Thyroid gland (tissue), 4 donors: ENCODE results near the gene CCDC85A. TPM values are rescaled to one million over a fixed set of nuclear protein-coding genes. Genes with fewer than 3 reads are reported as not detected.
A peak's percentile ranks its signal among the peaks of the same experiment; 100 is the strongest.

Experiments
- DNase-seq, 2 donors: peaks; one replicate each; pipeline ENCODE4 v3.0.0-alpha.2; 2019
- H3K27ac ChIP-seq, 3 donors: fragments of 200-600 bp; sonication (generic); 1 replicate in 2 of 3; 2 replicates in 1 of 3; pipeline ENCODE4 v1.5.1; 2016 to 2019; ENCODE audit warnings: mild to moderate bottlenecking in 1 of 3, moderate library complexity in 1 of 3
- H3K27me3 ChIP-seq: fragments of 200-600 bp; sonication (generic); one replicate; pipeline ENCODE4 v1.5.1; 2019
- H3K36me3 ChIP-seq, 2 donors: fragments of 200-600 bp; sonication (generic); one replicate each; pipeline ENCODE4 v1.5.1; 2016 to 2019
- H3K4me1 ChIP-seq, 2 donors: fragments of 200-600 bp; sonication (generic); one replicate each; pipeline ENCODE4 v1.5.1; 2017 to 2019
- H3K4me3 ChIP-seq, 3 donors: fragments of 200-600 bp; sonication (generic); replicated peaks in 1 of 3; 1 replicate in 2 of 3; 2 replicates in 1 of 3; pipeline ENCODE4 v1.5.1; 2016; ENCODE audit warnings: mild to moderate bottlenecking in 1 of 3
- H3K9me3 ChIP-seq: fragments of 200-600 bp; sonication (generic); one replicate; pipeline ENCODE4 v1.5.1; 2017
- POLR2A ChIP-seq, 2 donors: fragments of 450-650 bp; IDR thresholded peaks; one replicate each; pipeline ENCODE4 v1.6.1; 2017; ENCODE audit warnings: antibody characterized with exemption in 2 of 2, mild to moderate bottlenecking in 2 of 2, moderate library complexity in 1 of 2
- WGBS, 2 donors: methylation state at CpG; one replicate each; pipeline ENCODE4 v1.1.5; 2017; 5-methylcytosine and 5-hydroxymethylcytosine counted together
- intact Hi-C: fragments of 100-400 bp; cut with DNase I; formaldehyde crosslinking; loops from one replicate; pipeline ENCODE4 v1.15.1; 2023
- total RNA-seq, 4 donors: library from RNA; depleted of rRNA; stranded (reverse); fragments of >200 nt; gene quantifications; one replicate each; pipeline ENCODE4 v1.2.3, GENCODE V29; 2016
- TF ChIP-seq, protein P1 (sequence below), 6 experiments: fragments of 200-600 bp in 3 of 6; fragments of 450-650 bp in 3 of 6; sonication (generic) in 3 of 6; IDR thresholded peaks; one replicate each; pipeline ENCODE4 v1.5.1; 2016 to 2019; ENCODE audit warnings: antibody characterized with exemption in 6 of 6, mild to moderate bottlenecking in 2 of 6, inconsistent platforms in 1 of 6, moderate library complexity in 1 of 6

CCDC85A gene
- total RNA-seq, 4 donors from 2014 or later: 24.5 to 36.4 (median 27.6) TPM

DNA sequence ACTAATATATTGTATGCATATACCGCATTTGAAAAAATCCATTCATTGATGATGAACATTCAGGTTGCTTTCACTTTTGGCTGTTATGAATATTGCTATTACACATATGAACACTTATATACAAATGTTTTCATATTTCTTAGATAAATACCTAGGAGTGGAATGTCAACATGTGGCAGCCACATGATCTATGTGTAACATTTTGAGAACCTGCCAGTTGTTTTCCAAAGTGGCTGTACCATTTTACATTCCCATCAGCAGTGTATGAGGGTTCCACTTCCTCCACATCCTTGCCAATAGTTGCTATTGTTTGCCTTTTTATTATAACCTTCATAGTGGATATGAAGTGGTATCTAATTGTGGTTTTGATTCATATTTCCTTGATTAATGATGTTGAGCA lies 40.5 kb downstream of the CCDC85A start:
- DNase-seq: no peak
- Histone ChIP-seq H3K27ac (no peak overlapping the region), H3K27me3 (no peaks in the 10 kb centered on the region), H3K4me1 (no peaks in the 10 kb centered on the region), H3K36me3 (no peaks in the 10 kb centered on the region), H3K9me3 (no peaks in the 10 kb centered on the region), H3K4me3 (no peak overlapping the region)
- intact Hi-C loops: no loop called here
- 97 to 100% methylated on average over 1 of the region's 1 CpG for WGBS, 2 donors
- no peak for TF ChIP-seq POLR2A (IDR thresholded peaks at IDR 0.05)

DNA sequence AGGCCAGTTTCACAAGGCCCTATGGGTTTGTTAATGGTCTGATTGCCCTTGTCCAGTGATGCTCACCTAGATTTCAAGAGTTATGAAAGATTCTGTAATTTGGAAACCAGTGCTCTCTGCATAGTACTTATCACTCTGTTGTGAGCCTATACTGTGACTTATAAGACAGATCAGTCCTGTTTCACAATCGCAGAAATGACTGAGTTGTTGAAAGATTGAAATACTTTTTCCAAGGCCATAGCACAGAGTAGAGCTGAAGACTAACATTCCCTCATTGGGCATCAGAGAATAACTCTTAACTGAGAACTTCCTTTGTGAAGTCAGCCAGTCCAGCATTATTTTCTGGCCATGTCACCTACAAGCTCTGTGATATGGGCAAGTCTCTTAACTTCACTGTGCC lies 44.0 kb downstream of the CCDC85A start:
- 92 to 100% methylated on average over 1 of the region's 1 CpG for WGBS, 2 donors

DNA sequence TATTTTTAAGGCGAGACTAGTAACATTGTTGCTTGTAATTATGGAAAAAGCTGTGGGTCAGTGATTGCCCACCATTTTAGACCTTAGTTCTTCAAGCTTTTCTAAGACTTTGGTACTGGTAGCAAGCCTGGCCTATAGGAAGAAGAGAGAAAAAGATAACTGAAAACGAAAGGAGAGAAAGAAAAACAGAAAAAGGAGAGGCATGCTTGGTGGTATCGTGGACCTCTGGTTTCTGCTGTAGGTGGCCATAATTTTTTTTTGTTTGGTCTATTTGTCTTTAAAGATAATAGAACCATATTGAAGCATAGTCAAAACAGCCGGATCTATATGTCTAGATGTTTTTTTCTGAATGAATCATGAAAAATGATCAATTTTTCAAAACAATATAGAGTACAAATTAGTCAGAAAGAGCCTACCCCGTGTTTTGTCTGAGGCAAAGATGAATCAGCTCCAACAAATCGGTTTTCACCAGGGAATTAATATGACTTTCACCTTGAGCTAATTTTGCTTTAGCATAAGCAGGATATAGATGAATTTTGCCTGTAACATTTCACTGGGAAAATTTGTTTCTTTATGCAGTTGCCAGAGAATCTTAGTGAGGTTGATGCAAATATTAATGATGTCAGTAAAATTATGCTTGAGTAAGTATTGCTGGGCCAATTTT lies 45.7 kb downstream of the CCDC85A start:
- TF ChIP-seq POLR2A (IDR thresholded peaks at IDR 0.05): no peak
- TF ChIP-seq, protein P1, sequence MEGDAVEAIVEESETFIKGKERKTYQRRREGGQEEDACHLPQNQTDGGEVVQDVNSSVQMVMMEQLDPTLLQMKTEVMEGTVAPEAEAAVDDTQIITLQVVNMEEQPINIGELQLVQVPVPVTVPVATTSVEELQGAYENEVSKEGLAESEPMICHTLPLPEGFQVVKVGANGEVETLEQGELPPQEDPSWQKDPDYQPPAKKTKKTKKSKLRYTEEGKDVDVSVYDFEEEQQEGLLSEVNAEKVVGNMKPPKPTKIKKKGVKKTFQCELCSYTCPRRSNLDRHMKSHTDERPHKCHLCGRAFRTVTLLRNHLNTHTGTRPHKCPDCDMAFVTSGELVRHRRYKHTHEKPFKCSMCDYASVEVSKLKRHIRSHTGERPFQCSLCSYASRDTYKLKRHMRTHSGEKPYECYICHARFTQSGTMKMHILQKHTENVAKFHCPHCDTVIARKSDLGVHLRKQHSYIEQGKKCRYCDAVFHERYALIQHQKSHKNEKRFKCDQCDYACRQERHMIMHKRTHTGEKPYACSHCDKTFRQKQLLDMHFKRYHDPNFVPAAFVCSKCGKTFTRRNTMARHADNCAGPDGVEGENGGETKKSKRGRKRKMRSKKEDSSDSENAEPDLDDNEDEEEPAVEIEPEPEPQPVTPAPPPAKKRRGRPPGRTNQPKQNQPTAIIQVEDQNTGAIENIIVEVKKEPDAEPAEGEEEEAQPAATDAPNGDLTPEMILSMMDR (IDR thresholded peaks at IDR 0.05): no peak
- Histone ChIP-seq H3K36me3 (no peaks in the 10 kb centered on the region), H3K27ac (peak overlapping the region in 1 of 3 donors; percentile 76), H3K27me3 (no peaks in the 10 kb centered on the region), H3K4me1 (peaks cover 11 to 30% of the 10 kb centered on the region in 2 donors), H3K9me3 (no peaks in the 10 kb centered on the region), H3K4me3 (no peak overlapping the region)
- DNase-seq: no peak
- intact Hi-C loops: no loop called here
- 83 to 90% methylated on average over 6 of the region's 6 CpGs for WGBS, 2 donors

More for the DNA sequence above, 44.0 kb downstream of the CCDC85A start:
- TF ChIP-seq POLR2A (IDR thresholded peaks at IDR 0.05): no peak
- TF ChIP-seq, protein P1 (IDR thresholded peaks at IDR 0.05): no peak
- Histone ChIP-seq H3K4me1 (peaks cover 5 to 18% of the 10 kb centered on the region in 2 donors), H3K27ac (no peak overlapping the region), H3K36me3 (no peaks in the 10 kb centered on the region), H3K27me3 (no peaks in the 10 kb centered on the region), H3K9me3 (no peaks in the 10 kb centered on the region), H3K4me3 (no peak overlapping the region)
- intact Hi-C loops: no loop called here
- no peak for DNase-seq

DNA sequence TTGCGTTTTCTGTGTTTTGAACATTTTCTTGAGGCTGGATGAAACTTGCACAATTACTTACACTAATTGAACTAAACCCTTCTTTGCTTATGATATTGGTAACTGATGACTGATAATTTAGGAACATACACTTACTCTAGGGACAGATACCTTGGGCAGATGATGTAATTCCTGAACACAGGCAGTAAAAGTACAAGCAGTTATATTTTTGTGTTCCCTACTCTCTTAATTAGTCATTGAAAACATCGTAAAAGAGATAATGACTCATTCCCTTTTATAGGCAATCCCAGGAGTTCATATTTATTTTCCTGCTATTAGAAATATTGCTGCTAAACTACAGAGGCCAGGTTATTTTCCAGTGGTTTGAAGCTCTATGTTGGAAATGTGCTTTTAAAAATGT lies 46.4 kb downstream of the CCDC85A start:
- no peak overlapping the region for H3K4me3 ChIP-seq
- DNase-seq: no peak
- H3K27ac ChIP-seq: peak overlapping the region in 2 of 3 donors; percentile 76 to 77
- WGBS, 2 donors: 73 to 88% methylated on average over 2 of the region's 2 CpGs
- TF ChIP-seq, protein P1 (IDR thresholded peaks at IDR 0.05): no peak
- no peak for TF ChIP-seq POLR2A (IDR thresholded peaks at IDR 0.05)
- H3K27me3 ChIP-seq: no peaks in the 10 kb centered on the region
- peaks cover 11 to 30% of the 10 kb centered on the region in 2 donors for H3K4me1 ChIP-seq
- no peaks in the 10 kb centered on the region for H3K36me3 ChIP-seq
- intact Hi-C loops: no loop called here
- H3K9me3 ChIP-seq: no peaks in the 10 kb centered on the region

DNA sequence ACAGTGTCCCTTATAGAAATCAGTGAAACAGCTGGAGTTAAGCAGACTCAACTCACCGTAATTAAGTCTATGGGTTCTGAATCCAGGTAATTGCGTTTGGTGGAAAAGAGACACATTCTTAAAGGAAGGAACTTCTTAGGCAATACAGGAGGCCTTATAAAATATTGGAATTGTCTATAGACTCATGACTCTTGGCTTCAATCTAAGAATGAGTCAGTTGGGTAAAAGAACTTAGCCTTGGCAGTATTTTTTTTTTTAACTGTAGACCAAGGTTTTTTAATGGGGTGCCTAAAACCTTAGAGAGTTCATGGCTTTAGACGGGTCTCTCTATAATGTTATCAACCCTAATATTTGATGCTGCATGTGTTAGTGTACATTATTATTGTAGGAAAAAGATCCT lies 47.6 kb downstream of the CCDC85A start:
- intact Hi-C loops: no loop called here
- Histone ChIP-seq H3K36me3 (no peaks in the 10 kb centered on the region), H3K4me3 (no peak overlapping the region), H3K27me3 (no peaks in the 10 kb centered on the region), H3K4me1 (peaks cover 11 to 30% of the 10 kb centered on the region in 2 donors), H3K9me3 (no peaks in the 10 kb centered on the region), H3K27ac (peak overlapping the region in 2 of 3 donors; percentile 76 to 77)
- DNase-seq: no peak
- no peak for TF ChIP-seq POLR2A (IDR thresholded peaks at IDR 0.05)
- TF ChIP-seq, protein P1 (IDR thresholded peaks at IDR 0.05): no peak
- 95 to 96% methylated on average over 3 of the region's 3 CpGs for WGBS, 2 donors
